ENCODE data around the gene F13B.
A peak's percentile ranks its signal among the peaks of the same experiment; 100 is the strongest.
"Not testable (repeated sequence)": the region's sequence is repeated elsewhere in the genome, so short reads cannot be mapped to it uniquely, and the experiment has no call there.

Gene F13B

DNA sequence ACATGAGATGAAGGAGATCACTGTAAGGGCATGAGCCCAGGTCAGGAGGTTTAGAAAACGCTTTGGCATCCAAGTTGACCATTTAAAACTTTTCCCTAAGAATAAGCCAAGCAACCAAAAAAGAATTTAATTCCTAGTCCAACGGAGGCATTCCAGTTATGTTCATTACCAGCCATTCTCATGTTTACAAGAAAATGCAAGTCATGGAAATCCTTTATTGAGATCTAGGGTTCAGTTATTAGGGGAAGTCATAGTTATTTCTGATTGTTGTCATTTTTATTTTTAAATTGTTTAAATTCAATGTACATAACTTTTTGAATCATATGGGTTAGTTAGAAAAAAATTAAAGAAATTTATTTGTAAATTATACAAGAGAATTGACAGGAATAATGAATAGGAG, 65.2 kb downstream of the F13B start:
- H3K4me3 ChIP-seq (ENCODE audit: low read length), result no peak overlapping the region
- no peak for TF ChIP-seq CTCF (conservative IDR thresholded peaks at IDR 0.05; ENCODE audit: low read depth, low read length)
- no peak for DNase-seq (ENCODE audit: low read depth)

GRCh38 chr1:196997423-196997822, 69.6 kb downstream of the F13B start:
- DNase-seq (ENCODE audit: low read depth), result peak; percentile 6
- TF ChIP-seq CTCF (conservative IDR thresholded peaks at IDR 0.05; ENCODE audit: low read depth, low read length), result no peak
- no peak overlapping the region for H3K4me3 ChIP-seq (ENCODE audit: low read length)

- no peak for DNase-seq (ENCODE audit: low read depth)
- no peak for TF ChIP-seq CTCF (conservative IDR thresholded peaks at IDR 0.05; ENCODE audit: low read depth, low read length)
Observed at GRCh38 chr1:196993916-196994315, 73.1 kb downstream of the F13B start.

GRCh38 chr1:196991919-196992651, 75.0 kb downstream of the F13B start:
- H3K4me3 ChIP-seq (ENCODE audit: low read length), result not testable (repeated sequence)
- peak; percentile 4 for DNase-seq (ENCODE audit: low read depth)

More at GRCh38 chr1:196993916-196994315, 73.1 kb downstream of the F13B start:
- H3K4me3 ChIP-seq (ENCODE audit: low read length), result no peak overlapping the region
